Large intestine (tissue), 3 donors: ENCODE results near the gene ESRP2. TPM values are rescaled to one million over a fixed set of nuclear protein-coding genes. Genes with fewer than 3 reads are reported as not detected.
A peak's percentile ranks its signal among the peaks of the same experiment; 100 is the strongest.

Experiments used
- DNase-seq, 2 donors: peaks; one replicate each; pipeline versions ENCODE4 v3.0.0 to v3.0.0-alpha.2; 2013
- H3K27ac ChIP-seq: one replicate; pipeline ENCODE4 v1.5.1; 2013; ENCODE audit warnings: low read length
- H3K27me3 ChIP-seq: 2 replicates; pipeline ENCODE4 v1.6.1; 2013; ENCODE audit warnings: low read length; ENCODE audit not compliant: control insufficient read depth, insufficient read depth
- H3K36me3 ChIP-seq: 2 replicates; pipeline ENCODE4 v1.6.1; 2013; ENCODE audit warnings: low read length; ENCODE audit not compliant: control insufficient read depth, insufficient read depth
- H3K4me1 ChIP-seq: one replicate; pipeline ENCODE4 v1.6.1; 2013; ENCODE audit warnings: low read length; ENCODE audit not compliant: control insufficient read depth, insufficient read depth
- H3K4me3 ChIP-seq: one replicate; pipeline ENCODE4 v1.5.1; 2013; ENCODE audit warnings: low read length
- H3K9me3 ChIP-seq: one replicate; pipeline ENCODE4 v1.6.1; 2013; ENCODE audit warnings: mild to moderate bottlenecking, low read depth, low read length, moderate library complexity; ENCODE audit not compliant: control insufficient read depth
- WGBS: methylation state at CpG from one replicate; pipeline ENCODE4 v1.1.5; 2013; ENCODE audit warnings: low lambda C conversion rate; ENCODE audit not compliant: insufficient coverage; 5-methylcytosine and 5-hydroxymethylcytosine counted together
- polyA plus RNA-seq: library from polyadenylated mRNA; unstranded; fragments of 120-200 nt; gene quantifications from one replicate; pipeline ENCODE4 v1.2.1, GENCODE V29; 2013

Gene ESRP2
- polyA plus RNA-seq, 1 donor: 40.0 TPM

DNA sequence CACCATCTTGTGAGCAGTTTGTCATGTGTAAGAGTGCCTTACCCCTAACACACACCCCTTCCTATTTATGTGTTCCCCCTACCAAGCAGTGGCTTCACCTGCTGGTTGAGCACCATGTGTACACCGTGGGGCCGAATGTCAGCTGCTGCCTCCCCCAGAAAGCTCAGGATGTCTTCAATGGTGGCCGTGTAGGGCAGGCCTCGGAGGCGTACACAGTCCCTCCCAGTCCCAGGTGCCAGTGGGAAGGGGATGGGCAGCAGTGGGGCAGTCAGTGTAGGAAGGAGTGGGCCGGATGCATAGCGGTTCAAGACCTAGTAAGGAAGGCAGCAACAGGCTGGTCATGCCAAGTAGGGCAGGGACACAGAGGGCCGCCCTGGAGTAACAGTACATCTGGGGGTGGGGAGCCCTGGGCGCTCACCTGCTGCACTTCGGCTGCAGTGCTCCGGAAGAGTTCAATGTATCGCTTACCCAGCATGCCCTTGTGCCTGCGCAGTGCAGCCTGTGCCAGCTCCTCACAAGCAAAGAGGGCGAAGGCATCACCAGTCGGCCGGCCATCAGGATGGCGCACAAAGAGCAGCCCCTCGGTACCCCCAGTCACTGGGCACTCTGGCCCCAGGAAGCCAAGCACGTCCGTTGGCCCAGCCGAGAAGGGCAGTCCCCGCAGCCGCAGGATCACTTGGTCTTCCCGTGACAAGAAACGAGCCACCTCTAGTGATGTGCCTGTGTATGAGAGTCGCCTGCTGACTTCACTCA lies 4.4 kb downstream of the ESRP2 start:
- Histone ChIP-seq H3K9me3 (no peaks in the 10 kb centered on the region), H3K36me3 (peaks cover 51% of the 10 kb centered on the region), H3K4me1 (peaks cover 27% of the 10 kb centered on the region), H3K27me3 (peaks cover 14% of the 10 kb centered on the region), H3K27ac (no peak overlapping the region), H3K4me3 (no peak overlapping the region)
- no peak for DNase-seq
- no CpG with 5 or more reads among the region's 26 CpGs for WGBS

DNA sequence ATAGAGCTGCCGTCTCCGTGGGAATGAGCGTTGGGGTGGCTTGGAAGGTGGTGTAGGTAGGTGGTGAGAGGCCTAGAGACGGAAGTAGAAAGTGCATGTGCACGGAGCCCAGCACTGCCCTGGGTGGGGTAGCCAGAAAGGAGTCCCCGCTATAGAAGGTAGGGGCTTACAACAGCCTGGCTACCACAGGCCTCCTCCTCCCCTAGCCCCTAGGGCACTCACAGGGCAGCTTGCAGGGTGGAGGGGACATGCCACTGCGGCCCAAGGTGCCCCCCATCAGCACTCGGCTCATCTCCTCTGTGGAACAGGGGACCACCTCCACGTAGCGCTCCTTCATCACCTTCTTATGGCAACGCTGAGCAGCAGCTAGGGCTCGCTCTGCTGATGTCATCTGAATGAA lies 5.0 kb downstream of the ESRP2 start:
- no peak for DNase-seq
- H3K27ac ChIP-seq: no peak overlapping the region
- H3K9me3 ChIP-seq: no peaks in the 10 kb centered on the region
- H3K4me1 ChIP-seq: peaks cover 23% of the 10 kb centered on the region
- peaks cover 57% of the 10 kb centered on the region for H3K36me3 ChIP-seq
- no peak overlapping the region for H3K4me3 ChIP-seq
- peaks cover 9% of the 10 kb centered on the region for H3K27me3 ChIP-seq
- no CpG with 5 or more reads among the region's 12 CpGs for WGBS

DNA sequence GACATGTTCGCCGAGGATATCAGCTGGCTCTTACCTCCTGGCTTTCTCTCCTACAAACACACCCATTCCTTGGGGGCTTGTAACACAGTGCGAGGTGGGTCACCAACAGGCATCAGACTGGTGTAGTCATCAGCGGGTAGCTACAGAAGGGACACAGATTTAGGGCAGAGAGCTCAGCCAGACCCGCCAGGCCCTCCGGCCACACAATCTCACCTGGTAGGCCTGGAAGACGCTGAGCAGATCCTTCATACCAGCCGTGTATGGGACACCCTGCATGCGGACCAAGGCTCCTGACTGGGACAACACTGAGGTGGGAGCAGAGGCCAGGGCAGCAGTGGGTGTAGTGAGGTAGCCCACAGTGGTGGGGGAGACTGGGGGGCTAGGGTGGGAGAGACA lies 5.8 kb downstream of the ESRP2 start:
- Histone ChIP-seq H3K9me3 (no peaks in the 10 kb centered on the region), H3K4me1 (peaks cover 23% of the 10 kb centered on the region), H3K27ac (no peak overlapping the region), H3K27me3 (peaks cover 3% of the 10 kb centered on the region), H3K36me3 (peaks cover 57% of the 10 kb centered on the region), H3K4me3 (no peak overlapping the region)
- no CpG with 5 or more reads among the region's 9 CpGs for WGBS
- no peak for DNase-seq

DNA sequence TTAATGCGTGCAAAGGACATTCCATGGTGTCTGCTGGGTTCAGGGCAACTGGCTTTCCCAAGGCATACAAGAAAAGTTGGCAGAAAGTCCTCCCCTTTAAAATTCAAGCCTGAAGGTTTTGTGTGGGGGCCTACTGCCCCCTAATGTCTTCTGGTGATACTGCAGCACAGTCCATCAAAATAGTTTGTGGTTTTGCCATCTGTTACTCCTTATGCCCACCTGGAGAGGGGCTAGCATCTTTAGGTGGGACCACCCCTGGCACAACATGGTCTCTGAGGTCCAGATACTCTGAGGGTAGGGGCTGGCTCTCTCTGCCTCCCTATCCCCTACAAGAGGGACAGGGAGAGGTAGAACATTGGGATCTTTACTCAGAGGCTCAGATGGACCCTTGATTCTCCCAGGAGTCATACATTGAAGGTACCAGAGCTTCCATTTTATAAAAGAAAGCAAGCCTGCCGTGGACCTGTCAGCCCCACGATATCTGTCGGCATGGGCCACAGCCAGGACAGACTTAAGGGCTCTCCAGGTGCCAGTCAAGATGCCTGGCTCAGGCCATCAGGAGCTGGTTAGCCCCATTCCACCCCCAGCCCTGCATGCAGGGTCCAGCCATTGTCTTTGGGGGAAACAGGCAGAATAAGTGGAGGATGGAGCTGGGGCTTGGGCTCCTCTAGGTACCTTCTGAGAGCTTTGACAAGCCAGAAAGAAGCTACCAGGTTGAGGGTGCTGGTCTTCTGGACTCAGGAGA lies 6.3 kb downstream of the ESRP2 start:
- Histone ChIP-seq H3K36me3 (peaks cover 57% of the 10 kb centered on the region), H3K4me3 (no peak overlapping the region), H3K4me1 (peaks cover 21% of the 10 kb centered on the region), H3K27me3 (no peaks in the 10 kb centered on the region), H3K9me3 (no peaks in the 10 kb centered on the region), H3K27ac (no peak overlapping the region)
- no peak for DNase-seq
- no CpG with 5 or more reads among the region's 4 CpGs for WGBS

DNA sequence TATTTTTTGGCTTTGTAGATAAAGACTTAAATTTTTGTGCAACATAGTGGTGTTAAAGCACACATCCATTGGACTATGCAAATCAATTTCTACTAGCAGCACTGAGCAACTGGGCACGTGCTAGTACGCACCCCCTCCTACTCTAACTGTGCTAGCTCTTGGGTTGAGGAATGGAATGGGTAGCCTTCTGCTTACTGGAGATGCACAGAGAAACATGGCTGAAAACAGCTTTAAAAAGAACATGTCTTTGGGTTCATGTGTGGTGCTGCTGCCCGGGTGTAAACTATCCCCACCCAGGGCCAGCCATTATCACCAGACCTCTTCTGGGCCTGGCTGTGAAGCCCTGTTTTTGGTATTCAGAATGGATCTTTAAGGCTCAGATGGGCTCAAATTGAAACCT lies 7.3 kb downstream of the ESRP2 start:
- Histone ChIP-seq H3K4me3 (no peak overlapping the region), H3K27ac (no peak overlapping the region), H3K4me1 (peaks cover 12% of the 10 kb centered on the region), H3K9me3 (no peaks in the 10 kb centered on the region), H3K27me3 (no peaks in the 10 kb centered on the region), H3K36me3 (peaks cover 57% of the 10 kb centered on the region)
- DNase-seq: no peak
- WGBS: no CpG with 5 or more reads among the region's 3 CpGs

DNA sequence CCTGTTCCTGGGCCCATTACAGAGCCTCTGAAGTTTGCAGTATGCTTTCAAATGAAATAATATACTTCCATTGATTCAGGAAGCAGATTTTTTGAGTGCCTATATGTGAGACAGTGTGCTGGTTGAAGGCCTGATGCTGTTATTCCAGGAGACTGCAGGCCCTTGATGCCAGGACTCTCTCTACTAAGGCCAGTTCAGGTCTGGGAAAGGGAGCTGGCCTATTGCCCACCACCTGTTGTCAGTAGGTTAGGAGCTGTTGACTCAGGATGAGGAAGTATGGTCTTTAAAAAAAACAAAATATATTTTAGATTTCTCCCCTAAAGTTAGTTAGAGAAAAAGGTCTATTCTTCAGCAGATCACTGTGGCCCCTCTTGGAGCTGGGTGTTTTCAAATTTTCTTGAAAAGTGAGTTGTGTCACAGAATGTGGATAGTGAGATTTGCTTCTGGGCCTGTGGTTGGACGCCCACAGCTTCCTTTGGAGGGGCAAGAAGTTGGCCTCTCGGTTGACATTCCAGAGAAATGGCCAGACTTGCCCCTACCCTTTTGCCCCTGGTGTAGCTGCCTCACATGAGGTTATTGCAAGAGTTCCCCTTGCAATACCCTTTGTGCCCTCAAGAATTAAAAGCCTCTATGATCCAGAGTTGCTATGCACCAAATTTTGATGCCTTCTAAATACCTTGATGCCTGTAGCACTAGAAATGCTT lies 7.9 kb downstream of the ESRP2 start:
- DNase-seq: no peak
- Histone ChIP-seq H3K4me3 (no peak overlapping the region), H3K4me1 (peaks cover 9% of the 10 kb centered on the region), H3K9me3 (no peaks in the 10 kb centered on the region), H3K36me3 (peaks cover 57% of the 10 kb centered on the region), H3K27ac (no peak overlapping the region), H3K27me3 (no peaks in the 10 kb centered on the region)
- WGBS: no CpG with 5 or more reads among the region's 2 CpGs

DNA sequence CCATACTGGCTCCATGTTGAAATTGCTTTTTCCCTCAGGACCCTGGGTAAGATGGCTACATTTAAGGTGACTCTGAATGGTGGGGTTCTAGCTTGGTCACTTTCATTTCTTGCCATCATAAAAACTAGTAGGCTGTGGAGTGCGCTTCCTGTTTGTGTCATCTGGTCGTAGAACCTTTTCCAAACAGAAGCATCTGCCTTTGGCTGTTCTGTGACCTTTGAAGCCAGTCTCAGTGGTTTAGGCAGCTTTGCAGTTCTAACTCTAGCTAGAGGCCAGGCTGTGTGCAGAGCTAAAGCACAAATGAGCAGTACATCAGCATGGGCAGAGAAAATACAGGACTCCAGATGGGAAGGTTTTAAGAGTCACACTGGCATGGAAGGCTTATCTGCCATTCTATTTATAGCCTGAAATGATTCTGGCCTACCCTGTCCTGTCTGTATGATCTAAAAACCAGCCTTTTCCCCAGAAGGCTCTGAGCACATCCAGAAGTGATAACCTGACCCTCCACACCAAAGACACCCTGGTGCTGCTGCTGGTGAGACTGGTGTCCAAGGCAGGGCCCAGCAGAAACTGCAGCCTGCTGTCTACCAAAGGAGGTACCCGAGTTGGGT lies 8.6 kb downstream of the ESRP2 start:
- Histone ChIP-seq H3K27me3 (no peaks in the 10 kb centered on the region), H3K36me3 (peaks cover 53% of the 10 kb centered on the region), H3K27ac (no peak overlapping the region), H3K4me1 (peaks cover 9% of the 10 kb centered on the region), H3K4me3 (no peak overlapping the region), H3K9me3 (no peaks in the 10 kb centered on the region)
- DNase-seq: peak in 1 of 2 donors; percentile 53
- WGBS: no CpG with 5 or more reads among the region's 3 CpGs

DNA sequence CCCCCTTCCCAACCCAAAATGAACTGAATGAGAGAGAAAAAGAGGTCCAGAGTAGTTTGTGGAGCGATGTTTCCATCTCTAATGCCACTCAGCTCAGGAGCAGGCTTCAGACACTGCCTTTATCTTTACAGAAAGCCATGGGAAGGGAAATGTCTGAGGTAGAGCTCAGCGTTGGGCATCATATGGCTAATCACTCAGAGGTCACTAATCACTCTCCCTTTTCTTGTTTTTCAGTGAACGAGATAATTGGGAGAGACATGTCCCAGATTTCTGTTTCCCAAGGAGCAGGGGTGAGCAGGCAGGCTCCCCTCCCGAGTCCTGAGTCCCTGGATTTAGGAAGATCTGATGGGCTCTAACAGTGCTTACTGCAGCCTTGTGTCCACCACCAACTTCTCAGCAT lies 9.8 kb downstream of the ESRP2 start:
- no CpG with 5 or more reads among the region's 4 CpGs for WGBS
- H3K9me3 ChIP-seq: no peaks in the 10 kb centered on the region
- no peaks in the 10 kb centered on the region for H3K27me3 ChIP-seq
- H3K4me1 ChIP-seq: peaks cover 9% of the 10 kb centered on the region
- H3K27ac ChIP-seq: no peak overlapping the region
- no peak for DNase-seq
- H3K4me3 ChIP-seq: no peak overlapping the region
- peaks cover 42% of the 10 kb centered on the region for H3K36me3 ChIP-seq

DNA sequence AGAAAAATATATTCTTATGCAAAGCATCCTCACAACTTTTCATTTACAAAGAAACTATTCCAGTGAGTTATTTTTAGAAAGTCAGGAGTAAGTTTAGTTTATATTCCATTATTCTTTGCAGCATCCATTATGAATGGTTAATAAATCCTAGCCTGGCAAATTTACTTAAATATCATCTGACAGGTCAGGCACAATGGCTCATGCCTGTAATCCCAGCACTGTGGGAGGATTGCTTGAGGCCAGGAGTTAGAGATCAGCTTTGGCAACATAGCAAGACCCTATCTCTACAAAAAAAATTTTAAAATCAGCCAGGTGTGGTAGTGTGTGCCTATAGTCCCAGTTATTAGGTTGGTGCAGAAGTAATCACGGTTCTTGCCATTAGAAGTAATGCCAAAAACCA lies 12.9 kb downstream of the ESRP2 start:
- no peaks in the 10 kb centered on the region for H3K27me3 ChIP-seq
- no peak overlapping the region for H3K27ac ChIP-seq
- no peaks in the 10 kb centered on the region for H3K9me3 ChIP-seq
- no peak overlapping the region for H3K4me3 ChIP-seq
- peaks cover 9% of the 10 kb centered on the region for H3K4me1 ChIP-seq
- DNase-seq: no peak
- no CpG with 5 or more reads among the region's 1 CpG for WGBS
- peaks cover 21% of the 10 kb centered on the region for H3K36me3 ChIP-seq

DNA sequence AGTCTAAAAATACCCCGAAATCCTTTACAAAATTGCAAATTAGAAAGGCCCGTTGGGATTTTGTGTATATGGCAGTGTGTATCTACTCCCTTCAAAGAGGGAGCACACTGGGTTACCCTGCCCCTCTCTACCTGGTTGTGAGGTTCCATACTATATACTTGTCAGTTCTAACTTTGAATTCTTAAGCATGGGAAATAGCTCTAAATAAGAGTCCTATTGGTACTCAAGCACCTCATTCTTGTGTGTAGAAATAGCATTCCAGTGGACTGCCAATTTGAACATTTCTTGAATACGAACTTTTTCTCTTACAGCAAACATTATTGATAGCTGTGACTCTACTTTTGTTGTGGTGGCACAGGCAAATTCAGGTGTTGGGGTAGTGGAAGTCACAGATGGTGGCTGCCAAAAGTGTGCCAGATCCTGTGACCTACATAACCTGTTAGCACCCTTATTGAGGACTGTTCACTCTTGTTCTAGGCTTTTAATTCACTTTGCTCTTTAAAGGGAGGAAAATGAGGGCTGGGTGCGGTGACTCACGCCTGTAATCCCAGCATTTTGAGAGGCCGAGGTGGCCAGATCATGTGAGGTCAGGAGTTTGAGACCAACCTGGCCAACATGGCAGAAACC lies 16.1 kb downstream of the ESRP2 start:
- no peaks in the 10 kb centered on the region for H3K9me3 ChIP-seq
- no peak for DNase-seq
- H3K27me3 ChIP-seq: no peaks in the 10 kb centered on the region
- no peak overlapping the region for H3K27ac ChIP-seq
- H3K4me1 ChIP-seq: no peaks in the 10 kb centered on the region
- H3K4me3 ChIP-seq: no peak overlapping the region
- H3K36me3 ChIP-seq: peaks cover 6% of the 10 kb centered on the region
- WGBS: 100% methylated on average over 1 of the region's 6 CpGs
